ENCODE measurements around the gene SYF2.

The SYF2 gene

GRCh38 chr1:25182629-25183028 is 49.7 kb downstream of the SYF2 start:
- peak; percentile 95 for DNase-seq

DNA sequence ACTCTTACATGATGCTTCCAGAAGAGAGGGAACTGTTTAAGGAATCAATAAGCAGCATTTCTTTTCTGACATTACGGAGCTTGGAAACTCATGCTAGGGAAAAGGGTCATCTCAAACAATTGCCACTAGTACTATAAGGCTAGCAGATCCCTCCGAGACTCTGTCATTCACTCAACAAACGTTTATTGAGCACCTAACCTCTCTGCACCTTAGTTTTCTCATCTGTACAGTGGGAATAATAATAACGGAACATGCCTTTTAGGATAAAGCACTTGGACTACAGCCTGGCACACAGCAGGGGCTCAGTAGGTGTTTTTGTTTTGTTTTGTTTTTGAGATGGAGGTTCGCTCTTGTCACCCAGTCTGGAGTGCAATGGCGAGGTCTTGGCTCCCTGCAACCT is 51.3 kb downstream of the SYF2 start:
- no peak for DNase-seq

- no peak for DNase-seq
Observed at GRCh38 chr1:25178917-25179561, 53.3 kb downstream of the SYF2 start.

GRCh38 chr1:25174730-25175612 is 57.3 kb downstream of the SYF2 start:
- DNase-seq: no peak

DNA sequence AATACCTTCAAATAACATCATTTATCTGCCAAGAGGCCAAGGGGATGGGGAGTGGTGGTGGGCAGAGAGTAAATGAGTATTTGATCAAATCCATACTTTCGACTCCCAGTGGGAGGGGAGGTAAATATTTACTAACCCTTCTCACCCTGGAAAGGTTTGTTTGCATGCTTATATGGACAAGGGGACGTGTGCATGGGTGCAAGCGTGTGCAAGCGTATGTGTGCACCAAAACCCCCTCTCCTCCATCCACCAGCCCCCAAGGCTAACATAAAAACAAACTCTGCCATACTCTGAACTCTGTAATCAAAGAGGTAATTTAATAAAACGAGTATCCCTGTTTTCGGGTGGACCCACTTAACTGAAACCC is 58.0 kb downstream of the SYF2 start:
- DNase-seq: no peak

GRCh38 chr1:25173809-25174340 is 58.4 kb downstream of the SYF2 start:
- no peak for DNase-seq
